H1 (cell line): ENCODE results near the gene CEP350. TPM values are rescaled to one million over a fixed set of nuclear protein-coding genes. Genes with fewer than 3 reads are reported as not detected.

Source experiments
- RBBP5 ChIP-seq: IDR thresholded peaks from 2 replicates; pipeline ENCODE4 v1.7.1; 2012; ENCODE audit warnings: low read depth, mild to moderate bottlenecking, inconsistent platforms, low read length, moderate library complexity, borderline replicate concordance
- polyA plus RNA-seq, 7 experiments: library from polyadenylated mRNA; depleted of rRNA in 3 of 7; stranded (reverse) in 5 of 7; unstranded in 2 of 7; fragments of >200 nt in 5 of 7; fragments of 200-250 nt in 2 of 7; gene quantifications; 1 replicate in 5 of 7; 2 replicates in 1 of 7; 4 replicates in 1 of 7; pipeline versions ENCODE4 v1.2.1 to v1.2.3, GENCODE V29; 2011 to 2013; ENCODE audit warnings: missing spikeins in 2 of 7, mixed read lengths in 2 of 7
- total RNA-seq: library from RNA; stranded (reverse); fragmentation: NEBNext Ultra II Directional; extraction: Animal tissue kit (Norgen Biotek cat#: 25700); gene quantifications from 2 replicates; pipeline ENCODE4 v1.2.1, GENCODE V29; 2021

The CEP350 gene
- total and polyA plus RNA-seq, 2 of the 8 experiments (the other 6 are each of a cell fraction or from before 2014, with no cell fraction given), result 5.6 to 39.4 TPM

DNA sequence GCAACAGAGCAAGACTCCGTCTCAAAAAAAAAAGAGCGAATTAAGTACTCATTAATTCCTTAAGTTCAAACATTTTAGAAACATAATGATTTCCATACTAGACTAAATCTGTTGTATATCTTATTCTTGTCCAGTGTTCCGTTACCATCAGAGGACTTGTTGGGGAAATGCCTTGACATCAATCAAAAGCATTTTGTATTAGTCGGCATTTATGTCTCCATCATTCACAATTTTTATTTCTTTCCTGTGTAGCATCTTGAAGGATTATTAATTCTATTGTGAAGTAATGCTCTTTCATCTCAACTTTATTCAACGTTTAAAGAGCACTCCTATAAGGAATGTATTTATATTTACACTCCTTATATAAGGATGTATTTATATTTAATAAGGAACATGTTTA, 117.1 kb downstream of the CEP350 start (continued):
- no peak for TF ChIP-seq RBBP5
